Sigmoid colon (tissue), 7 donors: Measurements from ENCODE around the gene OPCML. TPM values are rescaled to one million over a fixed set of nuclear protein-coding genes. Genes with fewer than 3 reads are reported as not detected.

ENCODE experiments used
- DNase-seq: peaks from one replicate; pipeline ENCODE4 v3.0.0-alpha.2; 2019
- H3K27ac ChIP-seq, 4 donors: fragments of 200-600 bp; sonication (generic); one replicate each; pipeline ENCODE4 v1.5.1; 2016 to 2019; ENCODE audit warnings: mild to moderate bottlenecking in 1 of 4
- H3K27me3 ChIP-seq, 3 donors: fragments of 200-600 bp; sonication (generic); one replicate each; pipeline ENCODE4 v1.5.1; 2019; ENCODE audit warnings: mild to moderate bottlenecking in 1 of 3
- H3K36me3 ChIP-seq, 4 donors: fragments of 200-600 bp; sonication (generic); one replicate each; pipeline ENCODE4 v1.5.1; 2016 to 2019
- H3K4me1 ChIP-seq, 4 donors: fragments of 200-600 bp; sonication (generic); one replicate each; pipeline ENCODE4 v1.5.1; 2017 to 2019
- H3K4me3 ChIP-seq, 4 donors: fragments of 200-600 bp; sonication (generic); one replicate each; pipeline ENCODE4 v1.5.1; 2017 to 2019; ENCODE audit warnings: mild to moderate bottlenecking in 2 of 4, moderate library complexity in 1 of 4
- H3K9me3 ChIP-seq, 4 donors: fragments of 200-600 bp in 3 of 4; sonication (generic) in 3 of 4; one replicate each; pipeline versions ENCODE4 v1.5.1 to v1.6.1; 2013 to 2019
- CTCF ChIP-seq, 4 experiments: fragments of 450-650 bp in 3 of 4; fragments of 200-600 bp in 1 of 4; IDR thresholded peaks; one replicate each; pipeline ENCODE4 v1.5.1; 2016 to 2019; ENCODE audit warnings: antibody characterized with exemption in 4 of 4, mild to moderate bottlenecking in 3 of 4, moderate library complexity in 2 of 4
- EP300 ChIP-seq, 4 donors: sonication (generic); formaldehyde crosslinking; IDR thresholded peaks; one replicate each; pipeline ENCODE4 v1.6.1; 2017; ENCODE audit warnings: antibody characterized with exemption in 4 of 4
- POLR2A ChIP-seq, 2 donors: fragments of 450-650 bp; IDR thresholded peaks; one replicate each; pipeline ENCODE4 v1.6.1; 2016; ENCODE audit warnings: antibody characterized with exemption in 2 of 2, mild to moderate bottlenecking in 2 of 2, moderate library complexity in 2 of 2
- POLR2AphosphoS5 ChIP-seq, 4 donors: sonication (generic); formaldehyde crosslinking; IDR thresholded peaks; one replicate each; pipeline ENCODE4 v1.6.1; 2017; ENCODE audit warnings: antibody characterized with exemption in 4 of 4
- WGBS, 2 donors: extraction: QIAGEN DNeasy Blood & Tissue Kit; methylation state at CpG; one replicate each; pipeline ENCODE4 v1.1.7; 2013; 5-methylcytosine and 5-hydroxymethylcytosine counted together
- intact Hi-C: fragments of 100-400 bp; cut with DNase I; formaldehyde crosslinking; loops from one replicate; pipeline ENCODE4 v1.15.1; 2023
- polyA plus RNA-seq, 3 donors: library from polyadenylated mRNA; stranded (reverse); fragments of 200-250 nt; gene quantifications; one replicate each; pipeline ENCODE4 v1.2.3, GENCODE V29; 2013
- total RNA-seq, 4 donors: library from RNA; depleted of rRNA; stranded (reverse); fragments of >200 nt; gene quantifications; one replicate each; pipeline ENCODE4 v1.1.0, GENCODE V29; 2016
- donor health status: healthy with polysubstance abuse.
- donor health status: Bipolar disorder and iron deficiency.
- donor health status: healthy.

The OPCML gene
- total and polyA plus RNA-seq, 7 donors, result under 0.01 to 0.14 (median 0.03) TPM; not detected in 4

DNA sequence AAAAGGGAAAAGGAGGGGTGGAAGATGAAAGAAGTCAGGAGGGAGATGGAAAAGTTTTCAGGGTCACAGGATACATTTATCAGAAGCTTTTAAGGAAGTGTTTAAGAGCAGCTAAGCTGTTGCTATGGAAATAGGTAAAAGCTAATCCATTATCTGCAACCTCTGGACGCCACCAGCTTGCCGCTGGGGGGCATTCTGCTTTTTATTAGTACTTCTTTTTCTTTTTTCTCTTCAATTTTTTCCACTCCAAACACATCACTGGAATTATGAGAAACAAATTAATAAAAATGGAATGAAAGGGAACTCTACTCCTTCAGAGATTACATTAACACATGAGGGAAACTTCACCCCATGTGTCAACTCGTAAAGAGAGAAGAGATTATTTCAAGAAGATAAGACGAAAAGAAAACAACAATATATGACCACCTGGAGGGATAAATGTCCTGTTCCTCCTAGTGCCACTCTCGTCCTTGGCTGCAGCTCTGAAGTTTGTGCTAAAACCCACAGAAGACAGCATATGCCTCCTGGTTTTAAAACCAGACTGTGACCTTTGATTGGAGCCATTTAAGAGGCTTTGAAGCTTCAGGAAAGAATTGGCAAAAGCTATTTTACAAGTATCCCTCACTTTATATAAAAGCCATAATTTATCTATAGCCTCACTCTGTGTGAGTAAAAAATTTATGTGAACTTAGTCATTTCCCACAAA is 972.8 kb downstream of the OPCML start:
- 15 to 18% methylated on average over 5 of the region's 5 CpGs for WGBS, 2 donors
- H3K9me3 ChIP-seq, result no peaks in the 10 kb centered on the region

DNA sequence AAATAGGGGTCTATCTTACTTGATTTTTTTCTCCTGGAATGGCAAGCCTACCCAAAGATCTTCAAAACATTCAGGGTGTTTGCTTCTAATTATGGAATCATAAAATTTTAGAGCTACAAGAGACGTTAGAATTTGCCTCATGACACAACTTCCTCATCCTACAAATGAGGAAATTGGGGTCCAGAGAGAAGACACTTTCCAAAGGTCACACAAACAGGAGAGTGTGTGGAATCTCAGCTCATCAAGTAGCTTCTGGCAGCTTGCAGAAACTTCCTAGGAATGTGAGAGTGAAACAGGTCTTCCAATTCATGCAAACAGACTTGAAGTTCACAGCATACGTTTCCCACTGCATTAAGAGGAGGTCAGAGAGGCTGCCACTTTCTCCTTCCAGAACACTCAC is 976.0 kb downstream of the OPCML start:
- intact Hi-C loops, result no loop called here
- DNase-seq, result no peak
- TF ChIP-seq POLR2A (IDR thresholded peaks at IDR 0.05) (no peak), POLR2AphosphoS5 (IDR thresholded peaks at IDR 0.05) (no peak), EP300 (IDR thresholded peaks at IDR 0.05) (no peak), CTCF (IDR thresholded peaks at IDR 0.05) (no peak)
- 24 to 34% methylated on average over 2 of the region's 2 CpGs for WGBS, 2 donors
- no peaks in the 10 kb centered on the region for H3K4me1 ChIP-seq
- H3K9me3 ChIP-seq, result peaks cover 0 to 4% (median 0%) of the 10 kb centered on the region in 4 donors
- no peaks in the 10 kb centered on the region for H3K27me3 ChIP-seq
- no peaks in the 10 kb centered on the region for H3K36me3 ChIP-seq
- H3K4me3 ChIP-seq, result no peak overlapping the region
- no peak overlapping the region for H3K27ac ChIP-seq

More for the DNA sequence above, 972.8 kb downstream of the OPCML start:
- Histone ChIP-seq H3K27ac (no peak overlapping the region), H3K27me3 (no peaks in the 10 kb centered on the region), H3K4me1 (no peaks in the 10 kb centered on the region), H3K36me3 (no peaks in the 10 kb centered on the region), H3K4me3 (no peak overlapping the region)
- intact Hi-C loops, result no loop called here
- TF ChIP-seq CTCF (IDR thresholded peaks at IDR 0.05) (no peak), POLR2A (IDR thresholded peaks at IDR 0.05) (no peak), POLR2AphosphoS5 (IDR thresholded peaks at IDR 0.05) (no peak), EP300 (IDR thresholded peaks at IDR 0.05) (no peak)
- DNase-seq, result no peak

DNA sequence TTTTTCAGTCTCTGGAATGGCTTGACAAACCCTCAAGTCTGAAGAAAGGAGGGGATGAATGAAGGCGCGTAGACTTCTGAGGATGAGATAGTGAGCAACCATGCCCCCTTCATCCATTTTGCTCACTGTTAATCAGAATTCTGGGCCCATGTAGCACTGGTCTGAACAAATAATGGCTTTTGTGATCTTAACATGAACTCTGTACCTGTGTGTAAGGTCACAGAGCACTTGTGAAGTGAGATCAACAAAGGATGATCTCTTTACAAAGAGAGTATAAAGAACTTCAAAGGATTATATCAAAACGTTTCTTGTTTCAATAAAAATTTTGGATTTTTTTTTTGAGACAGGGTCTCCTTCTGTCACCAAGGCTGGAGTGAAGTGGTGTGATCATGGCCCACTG is 976.7 kb downstream of the OPCML start:
- H3K27me3 ChIP-seq, result no peaks in the 10 kb centered on the region

DNA sequence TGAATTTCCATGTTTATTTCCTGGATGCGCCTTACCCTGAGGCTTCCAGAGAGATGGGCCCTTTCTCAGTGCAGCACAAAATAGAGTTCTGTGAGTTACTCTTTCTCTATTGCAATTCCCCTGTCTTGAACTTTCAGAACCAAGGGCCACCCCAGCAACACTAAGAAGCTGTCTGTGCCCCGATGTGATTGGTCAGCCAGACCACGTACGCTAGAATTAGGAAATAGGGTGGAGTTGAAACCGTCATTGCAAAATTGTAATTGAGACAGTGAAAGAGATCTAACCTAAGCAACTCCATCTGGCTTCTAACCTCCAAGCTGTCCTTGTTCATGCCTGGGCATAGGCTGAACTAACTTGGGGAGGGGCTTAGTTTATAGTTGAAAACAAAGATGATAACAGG is 981.3 kb downstream of the OPCML start:
- Histone ChIP-seq H3K9me3 (peaks cover 0 to 4% (median 0%) of the 10 kb centered on the region in 4 donors), H3K36me3 (no peaks in the 10 kb centered on the region), H3K4me1 (no peaks in the 10 kb centered on the region), H3K27ac (no peak overlapping the region), H3K27me3 (no peaks in the 10 kb centered on the region), H3K4me3 (no peak overlapping the region)
- intact Hi-C loops, result no loop called here
- no peak for TF ChIP-seq POLR2A (IDR thresholded peaks at IDR 0.05)
- TF ChIP-seq EP300 (IDR thresholded peaks at IDR 0.05), result no peak
- no peak for TF ChIP-seq POLR2AphosphoS5 (IDR thresholded peaks at IDR 0.05)
- no peak for TF ChIP-seq CTCF (IDR thresholded peaks at IDR 0.05)
- no peak for DNase-seq
- WGBS, 2 donors, result 92 to 93% methylated on average over 5 of the region's 5 CpGs

More for the DNA sequence above, 976.7 kb downstream of the OPCML start:
- H3K9me3 ChIP-seq, result peaks cover 0 to 4% (median 0%) of the 10 kb centered on the region in 4 donors
- no peaks in the 10 kb centered on the region for H3K36me3 ChIP-seq
- DNase-seq, result no peak
- no peaks in the 10 kb centered on the region for H3K4me1 ChIP-seq
- intact Hi-C loops, result no loop called here
- H3K27ac ChIP-seq, result no peak overlapping the region
- no peak overlapping the region for H3K4me3 ChIP-seq
- 76 to 81% methylated on average over 3 of the region's 3 CpGs for WGBS, 2 donors
- TF ChIP-seq POLR2A (IDR thresholded peaks at IDR 0.05), result no peak
- no peak for TF ChIP-seq CTCF (IDR thresholded peaks at IDR 0.05)
- no peak for TF ChIP-seq EP300 (IDR thresholded peaks at IDR 0.05)
- TF ChIP-seq POLR2AphosphoS5 (IDR thresholded peaks at IDR 0.05), result no peak
